RCC 7860 (cell line): Measurements from ENCODE around the gene ANGPT4.
A peak's percentile ranks its signal among the peaks of the same experiment; 100 is the strongest.
"Not testable (repeated sequence)": the region's sequence is repeated elsewhere in the genome, so short reads cannot be mapped to it uniquely, and the experiment has no call there.

Source experiments
- DNase-seq: peaks from one replicate; pipeline ENCODE4 v3.0.0-alpha.2; 2015; ENCODE audit warnings: low spot score
- FAIRE-seq: peaks from 2 replicates; lab custom pipeline; 2012; peaks lifted over from hg19 to GRCh38; lab: Jason Lieb, UNC

Gene ANGPT4

DNA sequence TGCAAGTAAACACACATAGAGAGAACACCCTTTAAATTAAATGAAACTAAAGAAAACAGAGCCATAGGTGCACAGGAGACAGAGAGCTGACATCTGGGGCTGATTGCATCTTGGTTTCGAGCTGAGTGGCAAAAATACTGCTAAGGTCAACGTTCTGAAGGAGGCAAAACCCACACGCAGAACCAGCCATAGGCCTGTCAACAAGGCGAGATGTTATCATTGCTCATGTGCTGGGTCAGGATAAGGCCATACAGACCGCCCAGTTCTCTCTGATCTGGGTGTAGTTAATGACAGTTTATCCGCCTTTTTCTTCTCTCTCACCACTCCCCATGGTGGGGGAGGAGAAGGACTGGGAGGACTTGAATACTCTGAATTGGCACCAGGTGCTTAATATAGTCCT is 87.1 kb downstream of the ANGPT4 start:
- no peak for DNase-seq
- FAIRE-seq: no peak

DNA sequence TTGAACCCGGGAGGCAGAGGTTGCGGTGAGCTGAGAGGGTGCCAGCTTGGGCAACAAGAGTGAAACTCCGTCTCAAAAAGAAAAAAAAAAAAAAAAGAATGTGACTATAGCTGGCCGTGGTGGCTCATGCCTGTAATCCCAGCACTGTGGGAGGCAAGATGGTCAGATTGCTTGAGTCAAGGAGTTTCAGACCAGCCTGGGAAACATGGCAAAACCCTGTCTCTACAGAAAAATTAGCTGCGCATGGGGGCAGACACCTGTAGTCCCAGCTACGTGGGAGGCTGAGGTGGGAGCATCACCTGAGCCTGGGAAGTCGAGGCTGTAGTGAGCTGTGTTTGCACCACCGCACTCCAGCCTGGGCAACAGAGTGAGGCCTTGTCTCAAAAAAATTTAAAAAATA is 88.2 kb downstream of the ANGPT4 start:
- DNase-seq, FAIRE-seq: not testable (repeated sequence)

DNA sequence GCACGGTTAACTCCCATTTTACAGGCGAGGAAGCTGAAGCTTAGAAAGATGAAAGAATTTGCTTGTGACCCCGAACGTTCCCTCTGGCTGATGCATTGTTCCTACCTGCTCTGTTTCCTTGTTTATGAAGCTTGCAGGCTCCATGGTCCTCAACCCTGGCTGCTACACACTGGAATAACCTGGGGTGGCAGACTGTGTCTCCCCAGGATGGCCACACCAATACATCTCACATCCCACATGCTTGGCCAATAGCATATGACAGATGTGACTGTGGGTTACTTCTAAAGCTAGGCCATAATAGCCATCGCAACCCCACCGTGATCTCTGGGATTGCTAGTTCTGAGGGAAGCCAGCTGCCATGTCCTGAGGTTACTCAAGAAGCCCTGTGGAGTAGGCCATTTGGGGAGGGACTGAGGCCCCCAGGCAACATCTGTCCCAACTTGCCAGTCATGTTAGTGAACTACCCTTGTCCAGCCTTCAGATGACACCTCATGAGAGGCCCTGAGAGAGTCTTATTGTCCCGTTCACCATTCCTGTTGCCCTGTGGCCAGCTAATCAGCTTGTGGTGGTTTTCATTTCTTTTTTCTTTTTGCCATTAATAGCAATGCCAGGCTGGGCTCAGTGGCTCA is 89.3 kb downstream of the ANGPT4 start:
- no peak for FAIRE-seq
- DNase-seq: no peak

DNA sequence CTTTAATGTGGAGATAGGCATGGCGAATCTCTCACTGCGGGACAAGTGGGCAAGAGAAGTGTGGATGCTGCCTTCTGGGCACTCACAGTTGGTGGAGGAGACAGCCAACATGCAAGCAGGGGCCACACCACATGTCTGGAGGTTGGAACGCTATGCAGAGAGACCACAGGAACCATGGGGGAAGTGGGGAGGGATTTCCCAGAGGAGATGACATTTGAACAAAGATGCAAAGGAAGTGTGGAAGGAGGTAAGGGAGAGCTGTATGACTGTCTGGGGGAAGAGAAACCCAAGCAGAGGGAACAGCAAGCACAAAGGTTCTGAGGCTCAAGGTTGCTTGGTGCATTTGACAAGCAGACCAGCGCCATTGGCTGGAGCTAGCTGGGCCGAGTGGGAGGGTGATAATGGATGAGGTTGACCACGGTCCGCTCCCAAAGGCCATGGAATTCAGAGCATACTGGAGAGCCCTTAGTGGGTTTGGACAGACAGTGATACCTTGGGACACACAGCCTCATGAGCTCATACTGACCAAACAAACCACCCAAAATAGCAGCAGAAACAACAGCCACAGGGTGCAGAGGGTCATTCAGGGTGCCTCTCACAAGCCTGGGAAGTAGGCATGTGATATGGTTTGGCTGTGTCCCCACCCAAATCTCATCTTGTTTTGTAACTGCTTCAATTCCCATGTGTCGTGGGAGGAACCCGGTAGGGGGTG is 90.3 kb downstream of the ANGPT4 start:
- DNase-seq: peak; percentile 4
- FAIRE-seq: no peak

DNA sequence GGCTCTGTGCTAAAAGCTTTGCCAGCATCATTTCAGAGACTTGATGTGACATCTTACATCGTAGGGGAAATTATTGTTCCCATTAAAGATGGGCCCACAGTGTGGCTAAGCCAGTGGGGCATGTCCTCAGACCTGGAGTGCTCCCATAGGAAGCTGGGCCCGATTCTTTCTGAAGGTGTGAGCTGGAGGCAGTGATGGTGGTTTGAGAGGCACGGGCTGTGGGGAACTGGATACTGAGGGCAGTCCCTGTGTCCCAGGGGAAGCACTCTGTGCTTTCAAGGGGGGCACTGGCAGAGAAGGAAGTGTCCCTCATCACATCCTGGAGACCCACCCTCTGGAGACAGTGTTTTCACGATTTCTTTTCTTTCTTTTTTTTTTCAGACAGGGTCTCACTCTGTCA is 91.2 kb downstream of the ANGPT4 start:
- no peak for FAIRE-seq

GRCh38 chr20:824490-824889 is 91.6 kb downstream of the ANGPT4 start:
- FAIRE-seq: no peak
- no peak for DNase-seq

More for the DNA sequence above, 91.2 kb downstream of the ANGPT4 start:
- DNase-seq: no peak

GRCh38 chr20:823574-823902 is 92.6 kb downstream of the ANGPT4 start:
- FAIRE-seq (no peak), DNase-seq (no peak)

- no peak for FAIRE-seq
Measured at GRCh38 chr20:822651-823573, 93.2 kb downstream of the ANGPT4 start.

GRCh38 chr20:821731-822065 is 94.4 kb downstream of the ANGPT4 start:
- DNase-seq (no peak), FAIRE-seq (no peak)

More at GRCh38 chr20:822651-823573, 93.2 kb downstream of the ANGPT4 start:
- no peak for DNase-seq

- DNase-seq (no peak), FAIRE-seq (no peak)
Measured at GRCh38 chr20:821046-821730, 94.9 kb downstream of the ANGPT4 start.

GRCh38 chr20:820323-820953 is 95.7 kb downstream of the ANGPT4 start:
- no peak for DNase-seq
- no peak for FAIRE-seq
